ENCODE data around the gene RPL10A. TPM values are rescaled to one million over a fixed set of nuclear protein-coding genes. Genes with fewer than 3 reads are reported as not detected.
"Not testable (repeated sequence)": the region's sequence is repeated elsewhere in the genome, so short reads cannot be mapped to it uniquely, and the experiment has no call there.

Gene RPL10A
- total RNA-seq, 4 donors from 2014 or later, result 347 to 1,065 (median 530) TPM

GRCh38 chr6:35516712-35517111, 48.5 kb downstream of the RPL10A start:
- Histone ChIP-seq H3K4me1 (no peaks in the 10 kb centered on the region), H3K4me3 (no peak overlapping the region), H3K36me3 (no peaks in the 10 kb centered on the region), H3K27ac (no peak overlapping the region), H3K9me3 (no peaks in the 10 kb centered on the region), H3K27me3 (peaks cover 0 to 6% of the 10 kb centered on the region in 2 donors)
- TF ChIP-seq POLR2A (IDR thresholded peaks at IDR 0.05) (no peak), CTCF (IDR thresholded peaks at IDR 0.05) (no peak)
- no peak for DNase-seq

- not testable (repeated sequence) for H3K4me1 ChIP-seq, H3K27me3 ChIP-seq, DNase-seq, H3K27ac ChIP-seq, H3K36me3 ChIP-seq, H3K4me3 ChIP-seq, H3K9me3 ChIP-seq
Measured at GRCh38 chr6:35517978-35518377, 49.8 kb downstream of the RPL10A start.

DNA sequence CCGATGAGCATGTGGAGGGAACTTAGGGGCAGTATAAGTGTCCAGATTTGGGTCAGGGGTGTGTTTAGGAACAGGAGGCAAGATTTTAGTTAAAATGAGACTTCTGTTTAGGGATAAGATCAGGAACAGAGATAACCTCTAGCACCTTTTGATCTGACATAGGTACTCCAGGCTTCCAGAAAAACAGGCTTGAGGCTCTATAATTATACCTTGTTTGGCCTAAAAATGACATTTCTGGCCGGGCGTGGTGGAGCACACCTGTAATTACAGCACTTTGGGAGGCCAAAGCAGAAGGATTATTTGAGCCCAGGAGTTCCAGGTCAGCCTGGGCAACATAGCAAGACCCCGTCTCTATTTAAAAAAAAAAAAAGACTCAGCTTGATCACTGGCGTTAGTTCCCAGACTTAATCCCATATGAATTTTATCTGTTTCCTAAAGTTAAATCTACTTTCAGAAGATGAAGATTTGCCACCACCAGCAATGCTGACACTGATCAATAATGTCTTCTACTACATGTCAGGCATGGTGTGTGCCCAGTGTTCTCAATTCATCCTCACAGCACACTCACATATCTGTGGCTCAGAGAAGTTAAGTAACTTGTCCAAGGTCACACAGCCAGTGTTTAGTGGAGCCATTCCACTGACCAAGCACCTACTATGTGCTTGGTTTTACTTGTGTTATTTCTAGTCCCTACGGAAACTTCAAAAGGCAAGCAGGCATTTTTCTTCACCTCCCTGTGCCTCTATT, 50.5 kb downstream of the RPL10A start:
- Histone ChIP-seq H3K27ac (no peak overlapping the region), H3K9me3 (no peaks in the 10 kb centered on the region), H3K4me1 (no peaks in the 10 kb centered on the region), H3K27me3 (no peaks in the 10 kb centered on the region), H3K36me3 (no peaks in the 10 kb centered on the region), H3K4me3 (no peak overlapping the region)
- TF ChIP-seq POLR2A (IDR thresholded peaks at IDR 0.05) (no peak), CTCF (IDR thresholded peaks at IDR 0.05) (no peak)
- DNase-seq, result no peak

GRCh38 chr6:35519313-35520015, 51.3 kb downstream of the RPL10A start:
- Histone ChIP-seq H3K4me3 (no peak overlapping the region), H3K27ac (no peak overlapping the region), H3K36me3 (no peaks in the 10 kb centered on the region), H3K4me1 (no peaks in the 10 kb centered on the region), H3K9me3 (no peaks in the 10 kb centered on the region), H3K27me3 (no peaks in the 10 kb centered on the region)
- no peak for DNase-seq
- TF ChIP-seq CTCF (IDR thresholded peaks at IDR 0.05) (no peak), POLR2A (IDR thresholded peaks at IDR 0.05) (no peak)

Small RNA genes within 50 kb of the gene (small RNA-seq; reads per million reads assigned to genes)
- 0 reads per million in 2 donors for gene MIR7111

Other genes starting within 250 kb of the RPL10A start
- 100 to 1,000 TPM in 1 of 4 donors, 10 to 100 TPM in 3; 26.3 to 182 (median 54.8) TPM for gene ZNF76, start 208.7 kb upstream of the RPL10A start, total RNA-seq
- gene DEF6, start 170.6 kb upstream of the RPL10A start, total RNA-seq, result 10 to 100 TPM; 11.0 to 85.8 (median 21.5) TPM
- gene PPARD, start 125.8 kb upstream of the RPL10A start, total RNA-seq, result 10 to 100 TPM; 24.8 to 67.9 (median 45.4) TPM
- gene FANCE, start 16.1 kb upstream of the RPL10A start, total RNA-seq, result 1 to 10 TPM; 1.8 to 7.4 (median 4.2) TPM
- gene TEAD3, start 28.7 kb downstream of the RPL10A start, total RNA-seq, result 10 to 100 TPM; 10.7 to 32.9 (median 27.4) TPM
- not detected for gene TULP1, start 44.5 kb downstream of the RPL10A start, total RNA-seq
- 100 to 1,000 TPM; 247 to 296 (median 275) TPM for gene FKBP5, start 220.5 kb downstream of the RPL10A start, total RNA-seq